Stimulated activated CD8-positive, alpha-beta memory T cell treated with anti-CD3 and anti-CD28 coated beads, Interleukin-15, amount 100 ng/mL, for 4 hours (primary cell): ENCODE data around the gene TMEM61.
A peak's percentile ranks its signal among the peaks of the same experiment; 100 is the strongest.

Source experiments
- DNase-seq, 2 donors: peaks; one replicate each; pipeline ENCODE4 v3.0.0-alpha.2; 2020; ENCODE audit warnings: low read depth in 2 of 2

TMEM61 gene

DNA sequence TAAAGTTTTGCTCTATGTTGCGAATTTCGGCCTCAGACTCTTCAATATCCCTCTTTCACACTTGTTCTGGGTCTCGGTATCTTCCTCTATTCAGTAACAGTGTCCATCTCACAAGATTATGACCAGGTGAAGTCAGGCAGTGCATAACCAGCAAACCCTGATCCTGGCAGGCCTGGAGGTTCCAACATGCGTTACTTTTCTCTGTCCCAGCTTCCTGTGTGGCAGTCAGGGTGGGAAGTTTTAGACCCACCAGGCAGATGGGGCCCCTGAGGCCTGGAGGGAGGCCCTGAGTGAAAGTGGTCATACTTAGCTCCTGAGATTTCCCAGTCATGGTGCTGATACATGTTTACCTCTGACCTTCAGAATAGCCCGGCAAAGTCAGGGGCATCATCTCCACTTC lies 5.1 kb downstream of the TMEM61 start:
- DNase-seq, result no peak

DNA sequence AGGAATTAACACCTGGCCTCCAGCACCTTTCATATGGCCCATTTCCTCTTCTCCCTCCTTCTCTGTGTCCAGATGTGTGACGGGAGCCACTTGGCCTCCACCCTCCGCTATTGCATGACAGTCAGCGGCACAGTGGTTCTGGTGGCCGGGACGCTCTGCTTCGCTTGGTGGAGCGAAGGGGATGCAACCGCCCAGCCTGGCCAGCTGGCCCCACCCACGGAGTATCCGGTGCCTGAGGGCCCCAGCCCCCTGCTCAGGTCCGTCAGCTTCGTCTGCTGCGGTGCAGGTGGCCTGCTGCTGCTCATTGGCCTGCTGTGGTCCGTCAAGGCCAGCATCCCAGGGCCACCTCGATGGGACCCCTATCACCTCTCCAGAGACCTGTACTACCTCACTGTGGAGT lies 5.6 kb downstream of the TMEM61 start:
- DNase-seq, result no peak

DNA sequence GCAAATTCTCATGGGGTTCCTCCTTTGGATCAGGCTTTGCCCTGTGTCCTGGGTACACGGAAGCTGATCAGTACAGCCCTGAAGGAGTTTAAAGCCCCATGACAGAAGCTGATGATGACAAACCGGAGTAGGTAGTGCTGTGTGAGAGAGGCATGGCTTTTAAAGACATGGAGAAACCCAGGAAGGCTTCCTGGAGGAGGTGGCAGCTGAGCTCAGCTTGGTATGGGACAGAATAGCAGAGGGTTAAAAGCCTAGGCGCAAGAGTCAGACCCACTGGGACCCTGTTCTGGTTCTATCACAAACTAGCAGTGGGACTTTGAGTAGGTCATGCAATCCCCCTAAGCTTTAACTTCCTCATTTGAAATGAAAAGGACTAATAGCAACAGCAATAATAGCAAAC lies 6.1 kb downstream of the TMEM61 start:
- DNase-seq, result no peak

DNA sequence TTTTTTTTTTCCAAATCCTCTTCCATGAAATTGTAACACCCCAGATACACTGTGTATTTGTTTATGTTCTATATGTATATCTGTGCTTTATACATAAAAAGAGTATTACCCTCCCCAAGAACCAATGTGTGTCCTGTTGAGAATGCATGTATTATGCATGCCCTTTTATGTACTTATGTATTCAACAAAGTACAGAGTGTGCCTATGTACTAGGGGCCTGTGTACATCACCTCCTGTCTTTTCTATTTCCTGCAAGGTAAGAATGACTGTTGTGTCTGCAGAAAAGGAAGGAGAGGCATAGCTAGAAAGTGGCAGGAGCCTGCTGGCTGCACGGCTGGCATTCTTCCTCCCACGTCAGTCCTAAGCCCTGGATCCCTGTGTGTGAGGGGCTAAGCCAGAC lies 7.0 kb downstream of the TMEM61 start:
- no peak for DNase-seq

DNA sequence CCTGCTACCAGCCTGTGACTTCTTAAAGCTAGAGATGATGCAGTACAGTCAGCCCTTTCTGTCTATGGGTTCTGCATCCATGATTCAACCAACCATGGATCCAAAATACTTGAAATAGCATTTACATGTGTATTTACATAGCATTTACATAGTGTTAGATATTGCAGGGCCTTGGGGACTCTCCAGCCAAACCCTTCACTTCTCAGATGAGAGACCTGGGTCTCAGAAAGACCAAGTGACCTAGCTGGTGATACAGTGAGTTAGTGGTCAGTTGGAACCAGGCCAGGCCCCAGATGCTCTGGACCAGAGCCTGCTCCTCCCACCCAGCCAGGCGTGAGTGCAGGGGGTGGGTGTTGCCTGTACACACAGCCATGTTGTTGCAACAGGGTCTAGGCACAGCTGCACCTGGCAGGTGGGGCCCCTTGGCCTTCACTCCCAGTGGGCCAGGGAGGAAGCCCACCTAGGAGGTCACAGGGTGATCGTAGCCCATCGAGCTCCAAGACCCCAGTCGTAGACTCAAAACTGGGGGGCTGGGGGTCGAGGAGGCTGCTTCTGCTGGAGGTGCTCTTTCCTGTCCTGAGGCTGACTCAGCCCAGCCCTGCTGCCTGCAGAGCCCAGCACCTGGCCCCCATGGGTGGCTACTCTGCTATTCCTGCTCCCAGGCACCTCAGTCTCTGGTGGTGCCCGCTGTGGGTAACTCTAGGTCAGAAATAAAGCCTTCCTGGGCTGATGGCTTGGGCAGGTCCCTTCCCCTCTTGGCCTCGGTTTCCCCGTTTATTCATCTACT lies 7.7 kb downstream of the TMEM61 start:
- DNase-seq, result no peak

DNA sequence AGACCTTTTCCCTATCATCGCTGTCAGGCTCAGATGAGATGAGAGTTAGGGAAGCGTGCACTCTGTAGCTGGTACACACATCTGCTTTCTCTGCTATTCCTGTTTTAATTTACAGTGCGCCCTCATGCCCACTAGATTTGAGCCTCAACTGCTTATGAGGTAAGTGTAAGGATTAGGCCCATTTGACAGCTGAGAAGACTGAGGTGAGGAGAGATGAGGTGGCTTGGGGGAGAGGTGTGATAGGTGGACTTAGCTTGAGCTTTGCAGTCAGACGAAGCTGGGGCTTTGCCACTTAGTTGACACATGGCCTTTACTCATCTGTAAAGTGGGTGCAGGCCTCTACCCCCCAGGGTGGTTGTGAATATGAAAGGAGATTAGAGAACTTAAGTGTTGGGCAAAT lies 8.5 kb downstream of the TMEM61 start:
- no peak for DNase-seq

DNA sequence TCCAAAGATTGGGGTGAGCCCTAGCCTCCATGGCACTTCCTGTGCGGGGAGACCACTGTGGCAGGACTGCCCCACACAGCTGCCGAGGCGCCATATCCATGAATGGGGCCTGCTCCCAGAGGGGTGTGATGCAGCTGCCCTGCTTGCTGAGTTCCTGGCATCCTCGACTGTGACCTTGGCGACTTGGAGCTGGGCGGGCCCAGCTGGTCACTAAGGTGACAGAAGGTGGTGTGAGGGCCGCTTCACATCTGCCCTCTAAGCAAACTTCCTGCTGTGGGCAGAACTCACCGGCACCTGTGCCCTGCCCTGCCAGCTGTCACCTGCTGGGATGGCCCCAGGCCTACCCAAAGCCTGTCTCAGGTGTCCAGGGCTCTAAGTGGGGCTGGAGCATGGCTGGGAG lies 9.0 kb downstream of the TMEM61 start:
- DNase-seq, result no peak

DNA sequence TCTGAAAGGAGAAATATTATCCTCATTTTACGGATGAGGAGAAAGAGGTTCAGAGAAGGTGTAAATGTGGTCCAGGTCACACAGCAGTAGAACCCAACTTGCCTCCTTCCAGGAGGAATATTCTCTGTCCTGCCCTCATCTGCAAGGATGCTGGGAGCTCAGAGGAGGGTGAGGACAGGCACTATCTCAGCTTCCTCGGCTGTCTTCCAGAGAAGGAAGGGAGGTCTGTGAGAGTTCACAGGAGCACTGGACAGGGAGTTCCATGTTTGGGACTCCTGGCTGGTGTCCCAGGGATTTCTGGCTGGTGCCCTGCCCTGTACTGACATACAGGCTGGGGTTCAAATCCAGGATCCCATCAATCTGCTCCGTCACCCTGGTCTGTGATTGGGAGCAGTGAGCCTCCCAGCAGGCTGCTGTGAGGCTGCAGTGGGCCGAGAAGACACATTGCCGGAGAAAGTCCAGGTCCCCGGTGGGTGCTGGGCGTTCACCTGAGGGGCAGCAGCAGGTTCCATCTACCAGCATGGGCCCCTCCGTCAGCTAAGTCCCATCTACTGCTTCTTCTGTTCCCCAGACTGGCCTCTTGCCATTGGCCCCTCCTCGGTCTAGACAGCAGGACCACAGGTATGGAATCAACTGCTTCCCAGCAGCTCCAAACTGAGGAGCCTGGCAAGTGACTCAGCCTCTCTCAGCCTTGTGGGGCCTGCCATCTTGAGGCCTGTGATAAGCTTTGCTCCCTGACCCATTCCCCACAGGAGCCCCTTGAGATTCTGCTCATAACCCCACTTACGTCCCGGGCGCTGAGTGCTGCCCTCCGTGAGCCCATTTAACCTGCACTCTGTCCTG lies 9.8 kb downstream of the TMEM61 start:
- no peak for DNase-seq

DNA sequence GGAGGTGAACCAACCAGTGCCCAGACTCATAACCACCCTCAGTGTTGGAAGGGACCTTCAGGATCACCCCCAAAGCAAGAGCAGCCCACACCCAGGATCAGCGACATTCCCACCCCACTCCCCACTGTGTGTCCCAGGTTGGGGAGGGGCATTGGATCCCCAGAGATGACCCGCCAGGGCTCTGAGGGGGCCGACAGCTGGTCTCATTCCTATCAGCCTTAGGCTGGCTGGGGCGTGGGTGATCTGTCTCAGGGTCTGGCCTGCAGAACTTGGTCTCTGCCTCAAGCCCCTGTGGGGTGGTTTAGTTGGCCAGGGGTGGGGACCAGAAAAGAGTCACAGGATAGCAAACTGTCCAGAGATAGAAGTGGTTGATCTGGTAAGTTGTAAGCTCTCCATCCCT lies 10.5 kb downstream of the TMEM61 start:
- no peak for DNase-seq

DNA sequence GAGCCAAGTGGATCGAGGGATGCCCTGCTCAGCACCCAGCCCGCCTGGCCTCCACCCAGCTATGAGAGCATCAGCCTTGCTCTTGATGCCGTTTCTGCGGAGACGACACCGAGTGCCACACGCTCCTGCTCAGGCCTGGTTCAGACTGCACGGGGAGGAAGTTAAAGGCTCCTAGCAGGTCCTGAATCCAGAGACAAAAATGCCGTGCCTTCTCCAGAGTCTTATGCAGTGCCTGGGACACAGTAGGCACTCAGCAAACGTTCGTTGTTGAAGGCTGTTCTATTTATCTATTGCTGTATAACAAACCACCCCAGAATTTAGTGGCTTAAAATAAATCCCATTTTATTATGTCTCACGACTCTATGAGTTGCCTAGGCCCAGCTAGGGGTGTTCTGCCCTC lies 11.5 kb downstream of the TMEM61 start:
- DNase-seq, result no peak

DNA sequence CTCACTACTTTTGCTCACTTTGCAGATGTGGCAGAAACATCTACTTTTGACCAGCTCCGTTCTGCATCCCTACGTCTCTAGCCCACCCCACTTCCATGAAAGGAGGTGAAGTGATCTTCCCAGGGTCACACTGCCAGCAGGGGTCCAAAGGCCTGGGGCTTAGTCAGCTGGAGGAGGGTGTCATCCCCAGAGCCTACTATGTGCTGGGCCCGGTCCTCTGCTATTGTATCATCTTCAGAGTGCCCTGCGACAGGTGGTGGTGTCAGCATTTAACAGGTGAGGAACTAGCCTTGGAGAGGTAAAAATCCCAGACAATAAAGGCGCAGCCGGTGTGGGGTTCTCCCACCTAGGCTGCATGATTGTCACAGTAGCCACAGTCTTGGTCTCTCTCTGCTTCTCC lies 12.7 kb downstream of the TMEM61 start:
- DNase-seq, result no peak

DNA sequence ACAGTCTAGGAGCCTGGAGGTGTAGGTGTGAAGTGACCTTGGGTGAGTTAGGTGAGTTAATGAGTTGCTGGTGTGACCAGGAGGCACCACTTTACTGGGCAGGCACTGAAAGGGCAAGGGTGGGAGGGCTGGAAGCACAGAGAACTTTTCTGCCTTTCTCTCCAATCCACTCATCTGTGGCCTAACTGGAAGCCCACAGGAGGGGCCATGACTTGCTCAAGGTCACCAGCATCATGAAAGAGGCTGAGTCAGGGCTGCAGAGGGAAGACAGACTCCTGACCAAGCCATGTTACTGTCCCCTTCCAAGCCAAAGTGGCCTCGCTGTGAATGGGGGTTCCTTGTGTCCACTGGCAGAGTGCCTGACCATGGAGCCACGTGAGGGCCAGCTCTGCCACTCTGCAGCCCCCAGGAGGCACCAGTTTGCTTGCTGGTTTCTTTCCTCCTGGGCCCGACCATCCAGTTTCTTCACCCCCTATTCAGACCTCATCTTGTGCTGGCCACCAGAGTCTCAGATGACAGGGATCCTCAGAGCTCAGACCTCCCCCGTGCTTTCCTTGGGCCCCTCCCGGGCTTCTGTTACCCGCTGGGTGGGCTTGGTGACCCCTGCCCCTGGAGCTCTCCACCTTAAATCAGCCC lies 14.0 kb downstream of the TMEM61 start:
- DNase-seq, result no peak

DNA sequence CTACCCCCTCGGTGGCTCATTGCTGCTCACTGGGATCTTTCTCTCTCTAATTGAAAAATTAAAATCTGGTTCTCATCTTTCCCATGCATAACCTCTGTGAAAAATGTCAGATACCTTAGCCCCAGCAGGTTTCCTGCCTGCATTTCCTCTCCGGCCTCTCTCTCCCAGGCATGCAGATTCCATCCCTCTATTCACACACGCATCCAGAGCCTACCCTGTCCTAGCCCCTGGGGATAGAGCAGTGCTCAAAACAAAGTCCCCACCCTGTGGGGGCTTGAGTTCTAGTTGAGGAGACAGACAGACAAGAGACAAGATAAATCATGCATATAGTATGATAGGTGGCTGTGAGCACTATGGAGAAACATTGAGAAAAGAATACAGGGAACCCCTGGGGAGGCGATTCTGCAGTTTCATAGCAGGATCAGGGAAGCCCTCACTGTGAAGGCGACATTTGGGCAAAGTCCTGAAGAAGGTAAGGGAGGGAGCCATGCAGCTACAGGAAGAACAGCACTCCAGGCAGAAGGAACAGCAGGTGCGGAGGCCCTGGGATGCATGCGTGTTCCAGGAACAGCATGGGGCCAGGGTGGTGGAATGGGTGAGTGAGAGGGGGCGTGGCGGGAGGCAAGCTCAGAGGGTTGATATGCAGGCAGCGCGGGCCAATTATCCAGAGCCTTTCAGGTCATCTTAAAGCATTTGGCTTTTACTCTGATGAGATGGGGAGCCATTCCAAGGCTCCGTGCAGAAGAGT lies 14.8 kb downstream of the TMEM61 start:
- DNase-seq, result no peak

DNA sequence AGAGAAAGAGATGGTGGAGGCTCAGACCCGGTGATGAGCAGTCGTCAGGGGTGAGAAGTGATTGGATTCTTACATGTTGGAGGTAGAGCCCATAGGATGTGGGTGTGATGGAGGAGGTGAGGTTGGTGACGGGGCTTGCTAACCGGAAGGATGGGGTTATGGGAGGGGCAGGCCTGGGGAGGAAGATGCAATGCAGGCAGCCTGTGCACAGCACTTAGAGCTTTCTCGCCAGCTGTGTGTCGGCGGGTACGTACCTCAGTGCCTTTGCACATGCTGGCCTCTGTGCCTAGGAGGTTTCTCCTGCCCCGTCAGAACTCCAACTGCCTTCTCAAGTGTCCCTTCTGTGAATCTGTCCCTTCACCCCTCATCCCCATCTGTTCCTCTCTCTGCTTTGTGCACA lies 15.4 kb downstream of the TMEM61 start:
- peak in 1 of 2 donors; percentile 3 for DNase-seq

DNA sequence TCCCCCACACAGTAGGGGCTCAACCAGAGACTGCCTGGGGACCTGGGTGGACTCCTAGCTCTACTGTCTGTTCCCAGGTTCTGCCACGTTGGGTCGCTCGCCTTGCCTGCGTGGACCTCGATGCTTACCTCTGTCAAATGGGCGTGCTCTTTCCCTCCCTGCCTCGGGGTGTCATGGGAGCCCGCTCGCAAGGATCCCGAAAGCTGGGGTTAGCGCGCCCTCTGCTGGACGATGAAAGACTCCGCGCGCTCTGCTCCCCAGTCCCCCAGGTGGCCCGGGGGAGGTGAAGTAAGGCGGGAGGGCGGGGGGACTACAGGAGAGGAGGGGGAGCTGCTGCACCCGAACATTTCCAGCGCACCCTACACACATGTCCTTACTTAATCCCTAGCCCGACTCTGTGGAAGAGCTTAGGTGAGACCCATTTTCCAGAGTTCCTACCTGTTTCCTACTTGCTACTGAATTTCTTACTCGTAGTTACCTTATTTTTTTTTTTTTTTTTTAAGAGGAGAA lies 16.0 kb downstream of the TMEM61 start:
- DNase-seq, result peak; percentile 37 to 38

DNA sequence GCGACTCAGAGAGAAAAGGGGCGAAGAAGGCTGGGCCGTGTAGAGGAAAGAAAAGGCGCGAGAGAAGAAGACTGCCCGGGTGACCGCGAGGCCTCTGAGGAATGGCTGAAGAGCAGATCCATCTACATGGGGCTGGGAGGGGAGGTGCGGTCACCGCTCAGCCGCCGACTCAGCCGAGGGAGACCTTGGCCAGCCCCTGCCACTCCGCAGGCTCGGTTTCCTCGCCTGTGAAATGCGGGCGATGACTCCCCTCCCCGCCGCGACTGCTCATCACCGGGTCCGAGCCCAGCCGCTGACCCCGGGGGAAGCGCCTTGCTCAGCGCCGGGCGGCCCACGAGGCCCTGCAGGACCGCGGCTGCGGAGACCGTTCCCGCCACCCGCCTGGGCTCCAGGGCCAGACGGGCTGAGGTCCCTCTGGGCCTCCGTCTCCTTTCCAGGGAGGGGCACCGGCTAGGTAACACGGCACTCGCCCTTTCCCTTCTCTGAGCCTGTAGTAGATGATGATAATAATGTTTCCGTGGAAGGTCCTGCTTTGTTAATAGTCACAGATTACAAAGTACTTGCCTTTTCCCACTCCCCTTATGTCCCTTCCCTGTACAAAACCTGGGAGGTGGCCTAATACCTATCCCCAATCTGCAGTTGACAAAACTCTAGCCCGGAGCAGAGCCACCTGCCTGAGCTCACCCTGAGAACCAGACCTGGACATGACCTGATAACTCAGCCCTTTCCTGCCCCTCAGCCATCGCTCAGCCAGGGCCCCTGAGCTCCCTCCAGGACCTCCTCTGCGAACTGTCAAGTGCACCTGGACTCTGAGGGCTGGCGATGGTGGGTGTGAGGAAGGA lies 16.7 kb downstream of the TMEM61 start:
- no peak for DNase-seq

DNA sequence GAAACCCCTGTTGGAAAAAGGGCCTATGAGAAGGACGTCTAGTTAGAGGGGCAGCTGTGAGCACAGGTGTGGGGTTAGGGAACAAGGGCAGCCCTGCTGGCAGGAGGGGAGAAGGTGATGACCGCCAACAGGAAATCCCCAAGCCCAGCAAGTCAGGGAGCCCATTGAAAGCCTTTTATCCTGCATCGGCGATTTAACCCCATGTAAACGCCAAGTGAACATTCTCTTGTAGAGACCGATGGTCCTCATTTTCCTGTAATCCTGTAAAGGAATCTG lies 17.2 kb downstream of the TMEM61 start:
- no peak for DNase-seq

DNA sequence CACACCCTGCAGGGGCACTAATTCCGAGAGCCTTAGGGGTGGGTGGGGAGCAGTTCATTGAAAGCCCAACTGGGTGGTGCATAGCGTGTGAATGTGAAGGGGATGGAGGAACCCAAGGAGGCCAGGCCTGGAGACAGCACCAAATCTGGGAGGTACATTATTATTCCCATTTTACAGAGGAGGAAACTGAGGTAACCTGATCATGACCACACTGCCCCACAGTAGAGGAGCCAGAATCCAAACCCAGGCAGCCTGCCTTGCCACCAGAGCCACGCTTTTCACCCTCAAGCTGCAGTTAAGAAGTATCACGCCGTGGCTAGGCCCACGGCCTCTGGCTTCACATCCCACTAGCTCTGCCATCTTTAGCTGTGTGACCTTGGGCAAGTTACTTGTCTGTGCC lies 17.7 kb downstream of the TMEM61 start:
- no peak for DNase-seq

DNA sequence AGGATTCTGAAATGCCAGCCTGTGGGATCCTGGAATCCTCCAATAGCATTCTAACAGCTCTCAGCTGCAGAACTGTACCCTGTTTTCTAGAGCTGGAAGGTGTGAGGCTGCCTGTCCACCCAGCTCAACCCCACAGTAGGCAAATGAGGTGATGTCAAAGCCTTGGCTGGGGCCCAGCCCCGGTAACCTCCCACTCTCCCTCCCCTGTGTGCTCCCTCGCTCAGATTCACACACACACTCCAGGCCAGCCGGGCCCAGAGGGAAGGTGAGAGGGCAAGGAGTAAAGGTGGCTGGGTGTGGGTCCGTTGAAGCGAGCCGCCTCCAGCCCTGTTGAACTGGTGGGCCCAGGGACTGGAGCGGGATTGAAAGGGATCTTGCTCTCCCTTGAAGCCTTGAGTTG lies 18.2 kb downstream of the TMEM61 start, which contains the start of gene BSND:
Gene BSND, plus strand, starts transcription at position 257 of the 400 bp plus-strand sequence. CDS start 254 bp downstream, outside the sequence.
- no peak for DNase-seq

DNA sequence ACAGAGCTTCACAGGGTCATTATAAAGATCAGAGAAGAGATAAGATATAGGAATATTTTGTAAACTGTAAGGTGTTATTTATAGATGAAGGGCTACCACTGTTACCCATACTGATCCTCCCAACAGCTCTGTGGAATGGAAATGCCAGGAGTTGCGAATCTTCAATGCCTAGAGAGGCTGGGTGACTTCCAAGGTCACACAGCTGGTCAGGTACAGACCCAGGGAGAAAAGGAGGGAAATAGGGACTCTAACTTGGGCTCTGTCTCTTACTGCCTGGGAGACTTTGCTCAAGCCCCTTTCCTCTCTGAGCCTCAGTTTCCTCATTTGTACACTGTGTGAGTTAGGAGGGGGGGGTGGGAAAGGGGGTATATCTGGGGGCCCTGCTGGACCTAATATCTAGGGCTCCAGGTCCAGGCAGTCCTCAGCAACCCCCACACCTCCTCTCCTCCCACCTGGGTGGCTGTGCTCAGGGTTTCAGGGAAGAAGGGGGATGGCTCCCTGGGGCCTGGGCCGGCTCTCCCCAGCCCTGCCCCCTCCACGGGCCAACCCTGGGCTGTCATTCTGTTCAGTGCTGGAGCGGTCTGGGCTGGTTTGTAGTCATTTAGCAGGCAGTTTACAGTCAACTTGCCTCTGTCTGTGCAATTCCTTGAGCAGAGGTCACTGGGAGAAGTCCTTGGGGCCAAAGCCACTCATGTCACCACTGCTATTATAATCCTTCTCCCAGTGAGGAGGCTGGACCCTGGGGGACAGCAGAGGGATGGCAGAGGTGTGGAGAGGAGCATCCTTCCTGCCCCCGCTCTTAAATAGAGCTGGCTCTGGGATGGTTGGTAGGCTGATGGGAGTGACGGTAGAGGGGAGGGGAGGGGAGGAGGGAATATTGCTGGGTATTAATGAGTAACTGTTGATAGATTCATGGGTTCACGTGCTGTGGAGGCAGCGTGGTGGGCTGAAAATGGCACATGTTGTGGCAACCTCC lies 20.0 kb downstream of the TMEM61 start:
- no peak for DNase-seq
